Thyroid gland (tissue), 4 donors: ENCODE measurements around the gene GFOD1. TPM values are rescaled to one million over a fixed set of nuclear protein-coding genes. Genes with fewer than 3 reads are reported as not detected.

Experiments
- DNase-seq, 2 donors: peaks; one replicate each; pipeline ENCODE4 v3.0.0-alpha.2; 2019
- H3K27ac ChIP-seq, 3 donors: fragments of 200-600 bp; sonication (generic); 1 replicate in 2 of 3; 2 replicates in 1 of 3; pipeline ENCODE4 v1.5.1; 2016 to 2019; ENCODE audit warnings: mild to moderate bottlenecking in 1 of 3, moderate library complexity in 1 of 3
- H3K27me3 ChIP-seq: fragments of 200-600 bp; sonication (generic); one replicate; pipeline ENCODE4 v1.5.1; 2019
- H3K36me3 ChIP-seq, 2 donors: fragments of 200-600 bp; sonication (generic); one replicate each; pipeline ENCODE4 v1.5.1; 2016 to 2019
- H3K4me1 ChIP-seq, 2 donors: fragments of 200-600 bp; sonication (generic); one replicate each; pipeline ENCODE4 v1.5.1; 2017 to 2019
- H3K4me3 ChIP-seq, 3 donors: fragments of 200-600 bp; sonication (generic); replicated peaks in 1 of 3; 1 replicate in 2 of 3; 2 replicates in 1 of 3; pipeline ENCODE4 v1.5.1; 2016; ENCODE audit warnings: mild to moderate bottlenecking in 1 of 3
- H3K9me3 ChIP-seq: fragments of 200-600 bp; sonication (generic); one replicate; pipeline ENCODE4 v1.5.1; 2017
- POLR2A ChIP-seq, 2 donors: fragments of 450-650 bp; IDR thresholded peaks; one replicate each; pipeline ENCODE4 v1.6.1; 2017; ENCODE audit warnings: antibody characterized with exemption in 2 of 2, mild to moderate bottlenecking in 2 of 2, moderate library complexity in 1 of 2
- WGBS, 2 donors: methylation state at CpG; one replicate each; pipeline ENCODE4 v1.1.5; 2017; 5-methylcytosine and 5-hydroxymethylcytosine counted together
- intact Hi-C: fragments of 100-400 bp; cut with DNase I; formaldehyde crosslinking; loops from one replicate; pipeline ENCODE4 v1.15.1; 2023
- total RNA-seq, 4 donors: library from RNA; depleted of rRNA; stranded (reverse); fragments of >200 nt; gene quantifications; one replicate each; pipeline ENCODE4 v1.2.3, GENCODE V29; 2016
- TF ChIP-seq, protein P1 (sequence below), 6 experiments: fragments of 200-600 bp in 3 of 6; fragments of 450-650 bp in 3 of 6; sonication (generic) in 3 of 6; IDR thresholded peaks; one replicate each; pipeline ENCODE4 v1.5.1; 2016 to 2019; ENCODE audit warnings: antibody characterized with exemption in 6 of 6, mild to moderate bottlenecking in 2 of 6, inconsistent platforms in 1 of 6, moderate library complexity in 1 of 6

Gene GFOD1
- total RNA-seq, 4 donors from 2014 or later = 4.2 to 18.4 (median 8.5) TPM

DNA sequence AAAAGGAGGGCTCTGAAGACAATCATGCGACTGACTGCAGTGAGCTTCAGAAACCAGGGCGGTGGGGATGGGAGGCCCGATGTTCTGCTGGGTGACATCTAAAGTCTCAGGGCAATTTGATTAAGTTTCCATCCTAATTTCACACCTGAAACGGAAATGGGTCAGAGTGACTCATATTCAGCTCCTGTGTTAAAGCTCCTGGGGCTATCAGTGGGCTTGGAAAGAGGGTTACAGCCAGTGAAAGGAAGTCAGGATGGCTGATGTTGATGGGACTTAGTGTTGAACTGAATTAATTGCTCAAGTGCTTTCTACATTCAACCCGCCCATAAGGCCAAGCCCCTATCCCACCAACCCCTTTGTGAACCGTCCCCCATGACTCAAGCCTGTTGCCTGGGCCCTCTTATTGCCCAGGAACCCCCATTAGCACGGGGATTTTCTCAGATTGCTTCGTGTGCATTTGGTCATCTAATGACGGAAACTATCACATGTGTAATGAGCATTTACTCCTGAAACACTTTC, 112.0 kb downstream of the GFOD1 start:
- Histone ChIP-seq H3K27ac (no peak overlapping the region), H3K4me1 (no peaks in the 10 kb centered on the region), H3K36me3 (no peaks in the 10 kb centered on the region), H3K9me3 (no peaks in the 10 kb centered on the region), H3K27me3 (no peaks in the 10 kb centered on the region), H3K4me3 (no peak overlapping the region)
- intact Hi-C loops = no loop called here
- no peak for DNase-seq
- TF ChIP-seq, protein P1, sequence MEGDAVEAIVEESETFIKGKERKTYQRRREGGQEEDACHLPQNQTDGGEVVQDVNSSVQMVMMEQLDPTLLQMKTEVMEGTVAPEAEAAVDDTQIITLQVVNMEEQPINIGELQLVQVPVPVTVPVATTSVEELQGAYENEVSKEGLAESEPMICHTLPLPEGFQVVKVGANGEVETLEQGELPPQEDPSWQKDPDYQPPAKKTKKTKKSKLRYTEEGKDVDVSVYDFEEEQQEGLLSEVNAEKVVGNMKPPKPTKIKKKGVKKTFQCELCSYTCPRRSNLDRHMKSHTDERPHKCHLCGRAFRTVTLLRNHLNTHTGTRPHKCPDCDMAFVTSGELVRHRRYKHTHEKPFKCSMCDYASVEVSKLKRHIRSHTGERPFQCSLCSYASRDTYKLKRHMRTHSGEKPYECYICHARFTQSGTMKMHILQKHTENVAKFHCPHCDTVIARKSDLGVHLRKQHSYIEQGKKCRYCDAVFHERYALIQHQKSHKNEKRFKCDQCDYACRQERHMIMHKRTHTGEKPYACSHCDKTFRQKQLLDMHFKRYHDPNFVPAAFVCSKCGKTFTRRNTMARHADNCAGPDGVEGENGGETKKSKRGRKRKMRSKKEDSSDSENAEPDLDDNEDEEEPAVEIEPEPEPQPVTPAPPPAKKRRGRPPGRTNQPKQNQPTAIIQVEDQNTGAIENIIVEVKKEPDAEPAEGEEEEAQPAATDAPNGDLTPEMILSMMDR (IDR thresholded peaks at IDR 0.05) = no peak
- TF ChIP-seq POLR2A (IDR thresholded peaks at IDR 0.05) = no peak
- WGBS, 2 donors = 86 to 90% methylated on average over 9 of the region's 9 CpGs

DNA sequence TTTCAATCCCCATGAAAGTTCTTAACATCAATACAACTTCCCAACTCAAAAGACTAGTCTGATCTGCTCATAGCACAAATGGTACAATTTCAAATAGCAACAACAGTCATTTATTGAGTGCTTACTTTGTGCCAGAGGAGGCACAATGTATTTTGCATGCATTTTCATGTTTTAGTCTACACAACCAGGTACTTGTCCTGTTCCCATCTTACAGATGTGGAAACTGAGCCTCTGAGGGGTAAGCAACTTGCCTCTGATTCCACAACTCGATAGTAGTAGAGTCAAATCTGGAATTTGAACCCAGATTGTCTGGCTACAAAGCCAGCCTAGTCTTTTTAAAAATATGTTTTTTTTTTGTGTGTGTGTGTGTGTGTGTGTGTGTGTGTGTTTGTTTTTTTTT, 113.5 kb downstream of the GFOD1 start:
- Histone ChIP-seq H3K36me3 (no peaks in the 10 kb centered on the region), H3K9me3 (no peaks in the 10 kb centered on the region), H3K4me1 (no peaks in the 10 kb centered on the region), H3K27ac (no peak overlapping the region), H3K27me3 (no peaks in the 10 kb centered on the region), H3K4me3 (no peak overlapping the region)
- intact Hi-C loops = no loop called here
- DNase-seq = no peak
- TF ChIP-seq, protein P1 (IDR thresholded peaks at IDR 0.05) = no peak
- no peak for TF ChIP-seq POLR2A (IDR thresholded peaks at IDR 0.05)
- 93 to 100% methylated on average over 1 of the region's 1 CpG for WGBS, 2 donors

DNA sequence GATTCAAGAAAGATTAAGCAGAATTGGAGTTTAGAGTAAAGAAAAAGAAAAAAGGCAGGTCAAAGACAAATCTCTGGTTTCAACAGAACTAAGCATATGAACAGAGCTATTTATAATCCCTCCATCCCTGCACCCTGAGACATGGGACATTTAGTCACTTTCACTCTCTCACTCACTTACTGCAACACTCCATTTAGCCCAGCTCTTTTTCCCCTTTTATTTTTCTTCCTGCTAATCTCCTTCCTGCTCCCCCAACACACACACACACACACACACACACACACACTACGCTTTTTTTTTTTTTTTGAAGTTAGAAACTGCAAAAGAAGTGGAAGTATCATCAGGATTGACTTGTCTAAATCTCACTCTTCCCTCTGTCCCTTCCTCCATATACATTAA, 113.9 kb downstream of the GFOD1 start:
- no peaks in the 10 kb centered on the region for H3K4me1 ChIP-seq
- TF ChIP-seq, protein P1 (IDR thresholded peaks at IDR 0.05) = no peak
- no peak for TF ChIP-seq POLR2A (IDR thresholded peaks at IDR 0.05)
- WGBS, 2 donors = 60 to 66% methylated on average over 1 of the region's 1 CpG
- no peak overlapping the region for H3K27ac ChIP-seq
- H3K9me3 ChIP-seq = no peaks in the 10 kb centered on the region
- DNase-seq = no peak
- H3K27me3 ChIP-seq = no peaks in the 10 kb centered on the region
- H3K36me3 ChIP-seq = no peaks in the 10 kb centered on the region
- intact Hi-C loops = no loop called here
- no peak overlapping the region for H3K4me3 ChIP-seq

DNA sequence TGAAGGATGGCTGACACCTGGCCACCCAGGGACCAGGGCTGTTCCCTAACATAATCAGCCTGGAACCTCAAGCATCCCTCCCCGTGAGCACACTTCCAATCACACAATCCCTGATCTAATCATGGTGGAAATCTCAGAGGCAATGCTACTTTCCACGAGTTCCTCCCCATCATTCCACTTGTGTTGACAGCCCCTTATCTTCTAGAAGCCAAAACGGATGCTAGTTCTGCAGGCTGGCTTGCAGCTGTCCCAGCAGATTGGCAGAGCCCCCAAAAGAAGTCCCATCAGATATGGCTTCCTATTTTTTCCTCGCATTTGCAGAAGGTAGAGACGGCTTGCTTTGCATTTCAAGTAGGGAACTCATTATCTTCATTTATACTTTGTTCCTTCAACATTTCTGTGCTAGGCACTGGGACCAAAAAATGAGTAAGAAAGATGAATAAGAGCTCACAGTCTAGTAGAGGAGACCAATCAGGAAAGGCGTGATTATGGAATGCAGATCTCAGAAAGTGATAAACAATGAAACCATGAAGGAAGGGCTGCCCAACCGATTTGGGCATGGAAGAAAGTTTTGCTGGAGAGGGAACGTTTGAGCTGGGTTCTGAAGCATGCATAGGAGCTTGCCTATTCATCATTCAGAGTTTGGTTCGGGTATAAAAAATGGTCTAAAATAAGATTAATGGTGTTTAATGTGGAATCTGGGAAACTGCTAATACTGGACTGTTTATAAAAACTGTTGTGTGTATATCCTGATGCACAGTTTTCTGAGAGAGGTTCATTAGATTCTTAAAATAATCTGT, 114.5 kb downstream of the GFOD1 start:
- no peak overlapping the region for H3K27ac ChIP-seq
- H3K4me3 ChIP-seq = no peak overlapping the region
- TF ChIP-seq POLR2A (IDR thresholded peaks at IDR 0.05) = no peak
- TF ChIP-seq, protein P1 (IDR thresholded peaks at IDR 0.05) = no peak
- H3K4me1 ChIP-seq = no peaks in the 10 kb centered on the region
- no peak for DNase-seq
- intact Hi-C loops = no loop called here
- WGBS, 2 donors = 66 to 74% methylated on average over 9 of the region's 9 CpGs
- H3K27me3 ChIP-seq = no peaks in the 10 kb centered on the region
- H3K36me3 ChIP-seq = no peaks in the 10 kb centered on the region
- no peaks in the 10 kb centered on the region for H3K9me3 ChIP-seq

DNA sequence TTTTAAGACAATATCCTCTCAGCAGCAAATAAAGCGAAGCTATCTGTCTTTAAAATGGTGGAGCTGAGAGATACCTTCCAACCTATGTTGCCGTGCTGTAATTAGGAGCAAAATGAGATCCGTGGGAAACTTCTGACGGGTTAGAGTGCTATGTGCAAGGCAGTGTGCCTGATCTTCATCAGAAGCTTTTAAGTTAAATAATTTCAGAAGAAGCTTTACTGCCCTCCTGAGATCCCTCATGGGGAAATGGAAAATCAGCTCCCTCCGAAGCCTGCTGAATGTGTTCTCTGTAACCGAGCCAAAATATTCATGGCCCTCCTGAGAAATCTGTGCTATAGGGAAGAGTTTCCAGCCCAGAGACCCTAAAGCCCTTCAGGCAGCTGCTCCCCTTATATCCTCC, 115.3 kb downstream of the GFOD1 start:
- TF ChIP-seq, protein P1 (IDR thresholded peaks at IDR 0.05) = no peak
- TF ChIP-seq POLR2A (IDR thresholded peaks at IDR 0.05) = no peak
- Histone ChIP-seq H3K4me3 (no peak overlapping the region), H3K9me3 (no peaks in the 10 kb centered on the region), H3K4me1 (no peaks in the 10 kb centered on the region), H3K36me3 (no peaks in the 10 kb centered on the region), H3K27ac (no peak overlapping the region), H3K27me3 (no peaks in the 10 kb centered on the region)
- no peak for DNase-seq
- 72 to 84% methylated on average over 6 of the region's 6 CpGs for WGBS, 2 donors
- intact Hi-C loops = no loop called here
